Activated CD4-positive, CD25-positive, alpha-beta regulatory T cell treated with anti-CD3 and anti-CD28 coated beads, Interleukin-2, amount 50 U/mL, for 24 hours (primary cell): ENCODE results near the gene AMPD1.

Experiments
- ATAC-seq, 2 donors: fragments of 150-1000 bp; cut with Tn5 transposase; one replicate each; pipeline ENCODE4 v1.10.0; 2021; ENCODE audit warnings: mild to moderate bottlenecking in 1 of 2, moderate library complexity in 1 of 2

AMPD1 gene

GRCh38 chr1:114696810-114697209 is 1.5 kb upstream of the AMPD1 start:
- ATAC-seq, result no peak

GRCh38 chr1:114694540-114695310 is 621 bp downstream of the AMPD1 start:
- no peak for ATAC-seq

DNA sequence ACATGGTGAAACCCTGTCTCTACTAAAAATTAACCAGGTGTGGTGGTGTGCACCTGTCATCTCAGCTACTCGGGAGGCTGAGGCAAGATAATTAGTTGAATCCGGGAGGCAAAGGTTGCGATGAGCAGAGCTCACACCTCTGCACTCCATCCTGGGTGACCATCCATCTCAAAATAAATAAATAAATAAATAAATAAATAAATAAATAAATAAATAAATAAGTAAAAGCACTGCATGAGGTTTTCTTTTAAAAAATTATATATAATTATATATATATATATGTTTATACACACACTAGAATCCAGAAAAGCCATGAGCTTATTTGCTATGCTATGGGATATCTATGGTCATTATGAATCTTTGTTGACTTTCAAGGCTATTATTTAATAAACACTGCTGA is 2.4 kb downstream of the AMPD1 start:
- no peak for ATAC-seq

- no peak for ATAC-seq
Measured at GRCh38 chr1:114691061-114691460, 4.3 kb downstream of the AMPD1 start.

DNA sequence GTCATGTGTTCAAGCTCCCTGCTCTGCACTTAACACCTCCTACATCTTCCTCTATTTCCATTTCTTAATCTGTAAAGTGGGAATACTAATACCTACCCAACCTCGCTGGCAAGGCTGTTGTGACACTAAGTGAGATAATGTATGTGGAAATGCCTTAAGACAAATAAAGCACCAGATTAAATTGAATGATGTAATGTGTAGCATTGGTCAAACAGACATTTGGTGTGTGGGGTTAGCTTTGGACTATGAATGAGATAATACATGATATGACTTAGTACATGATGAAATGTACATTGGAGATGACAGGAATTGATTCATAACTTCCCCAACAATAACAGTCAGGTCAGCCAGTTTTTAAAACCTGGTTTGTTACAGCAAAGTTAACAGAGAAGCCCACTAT is 5.2 kb downstream of the AMPD1 start:
- no peak for ATAC-seq

GRCh38 chr1:114688526-114688925 is 6.8 kb downstream of the AMPD1 start:
- ATAC-seq, result no peak

GRCh38 chr1:114685851-114686250 is 9.5 kb downstream of the AMPD1 start:
- no peak for ATAC-seq

GRCh38 chr1:114677691-114678090 is 17.7 kb downstream of the AMPD1 start:
- no peak for ATAC-seq

DNA sequence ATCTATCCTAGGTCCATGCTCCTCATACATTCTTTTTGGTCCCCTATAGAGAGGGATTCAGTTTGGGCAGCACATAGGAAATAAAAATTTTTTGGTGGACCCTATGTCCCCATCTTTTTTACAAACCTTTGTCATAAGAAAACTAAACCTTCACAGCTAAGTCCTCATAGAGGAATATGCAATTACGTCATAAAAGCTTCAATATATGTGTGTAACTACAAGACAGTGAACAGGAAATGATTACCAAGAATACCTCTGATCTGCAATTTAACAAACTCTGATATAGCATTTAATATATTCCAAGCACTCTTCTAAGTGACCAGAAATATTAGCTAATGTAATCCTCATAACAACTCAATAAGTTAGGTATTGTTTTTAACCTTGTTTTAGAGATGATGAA is 19.2 kb downstream of the AMPD1 start:
- ATAC-seq, result no peak

GRCh38 chr1:114671939-114672275 is 23.4 kb downstream of the AMPD1 start:
- no peak for ATAC-seq

- ATAC-seq, result no peak
Measured at GRCh38 chr1:114671011-114671938, 24.1 kb downstream of the AMPD1 start.

DNA sequence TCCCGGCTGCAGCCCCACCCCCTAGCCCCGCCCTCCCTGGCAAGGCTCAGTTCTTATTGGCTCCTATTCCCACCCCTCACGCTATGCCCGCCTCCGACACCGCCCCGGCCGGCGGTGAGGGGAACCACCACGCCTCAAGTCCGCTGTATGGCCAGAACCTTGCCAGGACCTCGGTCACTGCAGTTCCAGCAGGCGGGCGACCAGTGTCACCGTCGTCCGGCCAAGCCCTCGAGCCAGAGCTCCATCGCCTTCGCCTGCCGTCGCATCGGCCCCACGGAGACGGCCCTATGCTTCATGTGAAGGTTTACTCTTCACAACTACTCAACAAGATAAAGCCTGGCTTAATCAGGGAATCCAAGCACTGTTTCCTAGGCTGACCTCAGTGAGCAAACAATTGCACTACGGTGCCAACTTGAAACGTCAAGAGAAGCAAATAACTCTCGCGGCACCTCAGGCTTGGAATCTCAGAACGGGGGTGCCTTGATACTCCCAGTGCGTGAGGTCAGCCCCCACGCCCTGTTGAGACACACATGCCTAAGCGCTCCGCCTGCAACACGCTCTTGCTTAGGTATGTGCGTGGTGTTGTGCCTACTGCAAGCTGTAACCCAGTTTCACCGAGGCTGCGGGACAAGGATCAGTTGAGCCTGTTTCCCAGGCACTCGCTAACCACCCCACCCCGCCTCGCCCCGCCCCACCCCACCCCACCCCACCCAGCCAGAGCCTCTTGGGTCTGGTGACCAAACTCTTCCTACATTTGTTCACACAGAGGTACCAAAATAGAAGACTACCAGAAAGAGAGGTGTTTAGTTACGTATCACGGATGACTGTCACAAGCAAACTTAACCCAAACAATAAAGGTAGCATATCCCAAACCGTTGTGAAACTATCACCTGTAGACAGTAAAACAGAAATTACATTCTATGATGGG is 25.0 kb downstream of the AMPD1 start:
- ATAC-seq, result peak; percentile 97

DNA sequence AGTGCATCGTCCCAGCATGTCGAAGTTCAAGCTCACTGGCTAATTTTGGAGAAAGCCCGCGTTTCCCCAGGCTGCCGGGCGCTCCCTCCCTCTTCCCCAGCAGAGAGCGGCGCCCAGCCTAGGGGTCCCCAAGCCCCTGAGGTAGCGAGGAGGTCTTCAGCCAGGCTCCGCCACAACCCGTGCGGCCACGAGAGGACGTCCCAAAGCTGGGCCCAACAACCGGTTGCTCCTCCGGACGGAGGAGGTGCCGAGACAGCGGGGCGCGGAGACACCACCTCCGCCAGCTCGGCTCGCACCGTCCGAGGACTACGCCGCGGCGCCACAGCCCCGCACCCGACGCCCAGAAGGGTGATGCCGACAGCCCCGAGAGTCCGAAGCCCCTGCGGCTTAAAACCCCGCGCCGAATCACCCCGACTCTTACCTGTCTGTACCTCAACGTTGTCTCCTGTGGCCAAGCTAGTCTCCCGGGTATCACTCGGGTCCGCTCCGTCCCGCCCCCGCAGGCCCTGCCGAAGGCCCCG is 25.7 kb downstream of the AMPD1 start, which contains the start of gene DENND2C:
Gene DENND2C (minus strand): TSS at position 488 of the 521 bp plus-strand sequence. CDS start 44,065 bp downstream, outside the sequence.
- ATAC-seq, result peak; percentile 55 to 64

DNA sequence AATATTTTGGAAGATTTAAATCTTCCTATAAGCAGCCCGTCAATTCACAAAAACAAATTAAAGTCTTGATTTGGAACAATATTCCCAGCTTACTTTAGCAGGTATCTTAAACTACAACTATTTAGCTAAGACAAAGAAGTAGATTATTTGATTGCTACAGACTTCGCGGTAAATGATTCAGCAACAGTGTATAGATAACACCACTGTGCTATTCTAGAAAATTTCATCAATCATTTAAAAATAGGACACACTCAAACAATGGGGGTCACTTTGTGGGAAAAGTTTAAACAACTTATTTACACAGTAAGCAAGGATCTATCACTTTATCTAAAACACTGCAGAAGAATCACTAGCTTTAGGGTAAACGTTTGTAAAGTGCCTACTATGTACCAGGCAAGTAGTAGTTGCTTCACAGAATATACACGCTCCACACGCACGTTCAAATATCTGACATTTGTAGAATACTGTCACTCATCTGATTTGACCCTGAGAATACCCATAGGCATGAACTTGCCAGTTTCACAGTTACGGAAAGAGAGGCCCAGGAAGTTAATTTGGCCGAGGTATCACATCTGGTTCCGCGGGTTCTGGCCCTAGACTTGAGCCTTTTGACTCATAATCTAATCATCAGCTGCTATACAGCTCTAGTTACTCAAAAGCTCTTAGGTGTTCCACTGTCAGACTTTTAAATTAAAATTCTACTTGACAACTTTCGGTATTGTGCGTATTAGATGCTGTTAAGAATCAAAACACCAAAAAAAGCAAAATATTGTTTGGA is 26.4 kb downstream of the AMPD1 start:
- ATAC-seq, result no peak

DNA sequence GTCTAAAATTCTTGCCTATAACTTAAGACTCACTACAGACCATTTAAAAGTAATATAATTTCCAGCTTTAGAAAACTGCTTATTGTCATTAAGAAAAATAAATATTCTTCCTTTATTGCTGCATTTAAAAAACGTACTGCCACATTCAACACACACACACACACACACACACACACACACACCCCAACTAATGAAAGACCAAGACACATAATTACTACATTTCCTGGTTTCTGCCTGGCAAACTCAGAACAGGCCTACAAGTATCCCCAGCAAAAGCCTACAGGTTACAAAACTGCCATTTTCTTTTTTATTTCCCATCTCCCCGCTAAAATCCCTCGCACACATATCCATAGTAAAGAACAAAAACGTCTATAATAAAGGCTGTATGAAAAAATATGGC is 27.0 kb downstream of the AMPD1 start:
- ATAC-seq, result no peak

- ATAC-seq, result no peak
Measured at GRCh38 chr1:114666954-114667353, 28.4 kb downstream of the AMPD1 start.

DNA sequence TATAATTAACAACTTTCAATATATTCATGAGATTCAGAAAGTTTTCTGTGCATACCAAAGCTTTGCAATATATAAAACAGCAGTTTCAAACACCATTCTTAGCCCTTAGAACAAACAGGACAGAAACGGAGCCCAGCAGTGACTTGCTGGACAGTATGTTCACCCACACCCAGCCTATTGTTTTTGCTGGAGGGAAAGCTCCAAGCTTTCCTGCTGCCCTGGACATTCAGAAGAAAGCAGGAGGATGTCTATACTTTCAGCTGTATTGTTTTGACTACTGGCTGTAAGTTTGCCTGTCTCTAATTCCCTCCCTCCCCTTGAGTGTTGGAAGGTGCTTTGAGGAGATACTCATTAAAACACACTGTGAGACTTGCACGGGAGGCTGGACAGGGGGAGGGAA is 35.1 kb downstream of the AMPD1 start:
- ATAC-seq, result no peak

DNA sequence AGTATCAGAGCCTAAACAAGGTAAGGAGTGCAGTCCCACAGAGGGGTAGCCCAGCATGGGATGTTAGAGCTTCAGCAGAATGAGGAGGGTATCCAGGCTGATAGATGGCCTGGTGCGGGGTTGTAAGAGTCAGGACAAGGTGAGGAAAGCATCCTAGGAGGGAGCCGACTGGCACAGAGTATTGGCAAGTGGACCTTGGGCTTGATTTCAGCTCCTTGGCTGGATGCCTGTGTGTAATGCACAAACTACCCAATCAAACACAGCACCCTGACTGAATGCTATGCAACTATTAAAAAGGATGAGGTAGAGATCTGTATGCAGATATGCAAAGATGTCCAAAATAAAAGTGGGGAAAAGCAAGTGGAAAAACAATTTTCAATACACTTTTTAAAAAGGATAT is 43.5 kb downstream of the AMPD1 start:
- ATAC-seq, result no peak

DNA sequence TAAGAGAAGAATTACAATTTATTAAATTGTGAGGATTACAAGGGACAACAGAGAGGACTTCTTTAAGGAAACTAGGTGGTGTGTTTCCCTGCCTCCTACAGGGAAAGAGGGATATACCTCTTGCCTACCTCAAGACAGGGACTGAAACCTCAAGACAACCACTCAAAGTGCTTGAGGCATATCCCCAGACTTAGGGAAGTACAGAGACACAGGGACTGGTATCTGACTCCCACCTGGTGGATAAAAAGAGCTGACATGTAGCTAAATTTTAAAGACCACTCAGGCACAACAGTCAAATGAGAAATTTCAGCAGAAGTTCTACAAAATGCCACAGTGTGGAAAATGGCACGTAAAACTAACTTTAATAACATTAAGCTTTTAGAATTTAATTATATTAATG is 46.8 kb downstream of the AMPD1 start:
- ATAC-seq, result no peak

DNA sequence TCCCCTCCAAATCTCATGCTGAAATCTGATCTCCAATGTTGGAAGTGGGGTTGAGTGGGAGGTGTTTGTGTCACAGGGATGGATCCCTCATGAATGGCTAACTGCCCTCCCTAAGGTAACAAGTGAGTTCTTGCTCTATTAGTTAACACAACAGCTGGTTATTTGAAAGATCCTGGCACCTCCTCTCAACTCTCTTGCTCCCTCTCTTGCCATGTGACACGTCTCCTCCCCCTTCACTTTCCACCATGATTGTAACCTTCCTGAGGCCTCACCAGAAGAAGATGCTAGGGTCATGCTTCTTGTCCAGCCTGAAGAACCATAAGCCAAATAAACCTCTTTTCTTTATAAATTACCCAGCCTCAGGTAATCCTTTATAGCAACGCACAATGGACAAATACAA is 54.0 kb downstream of the AMPD1 start:
- ATAC-seq, result no peak

GRCh38 chr1:114638910-114639309 is 56.4 kb downstream of the AMPD1 start:
- ATAC-seq, result no peak

DNA sequence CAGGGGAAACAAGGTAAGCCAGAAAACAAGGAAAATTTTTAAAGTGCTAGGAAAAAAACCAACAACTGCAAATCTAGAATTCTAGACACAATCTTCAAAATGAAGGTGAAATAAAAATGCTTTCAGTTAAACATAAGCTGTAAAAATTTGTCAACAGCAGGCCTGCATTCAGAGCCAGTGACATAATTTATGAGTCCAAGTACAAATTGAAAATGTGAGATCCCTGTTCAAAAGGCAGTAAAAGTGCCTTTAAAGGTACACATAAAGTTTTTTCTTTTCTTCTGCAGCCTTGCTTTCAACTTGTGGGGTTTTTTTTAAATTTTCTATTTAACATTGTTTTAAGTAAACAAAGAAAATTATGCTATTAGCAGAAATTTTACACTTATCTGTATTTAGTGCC is 62.9 kb downstream of the AMPD1 start:
- no peak for ATAC-seq
